ENCODE data around the gene HECTD3. TPM values are rescaled to one million over a fixed set of nuclear protein-coding genes. Genes with fewer than 3 reads are reported as not detected.
"Not testable (repeated sequence)": the region's sequence is repeated elsewhere in the genome, so short reads cannot be mapped to it uniquely, and the experiment has no call there.

Gene HECTD3
- total and polyA plus RNA-seq, 9 of the 15 experiments (the other 6 are each of a cell fraction or from before 2014, with no cell fraction given): 6.3 to 50.8 (median 18.9) TPM

DNA sequence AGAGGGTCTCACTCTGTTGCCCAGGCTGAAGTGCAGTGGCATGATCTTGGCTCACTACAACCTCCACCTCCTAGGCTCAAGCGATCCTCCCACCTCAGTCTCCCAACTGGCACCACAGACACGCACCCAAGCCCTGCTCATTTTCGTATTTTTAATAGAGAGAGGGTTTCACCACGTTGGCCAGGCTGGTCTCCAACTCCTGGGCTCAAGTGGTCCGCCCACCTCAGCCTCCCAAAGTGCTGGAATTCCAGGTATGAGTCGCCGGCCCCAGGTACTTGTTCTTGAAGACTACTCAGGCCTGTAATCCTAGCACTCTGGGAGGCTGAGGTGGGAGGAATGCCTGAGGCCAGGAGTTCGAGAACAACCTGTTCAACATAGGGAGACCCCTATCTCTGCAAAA, 9.5 kb downstream of the HECTD3 start:
- H3K9me3 ChIP-seq (replicated peaks; ENCODE audit: control insufficient read depth, insufficient read depth, low read depth, low read length); H3K9me1 ChIP-seq (ENCODE audit: control insufficient read depth, insufficient read depth, low read length); H4K20me1 ChIP-seq (replicated peaks; ENCODE audit: control insufficient read depth, insufficient read depth, low read length); H3K27ac ChIP-seq (ENCODE audit: extremely low read depth, low read depth, low read length); CTCF ChIA-PET (ENCODE audit: low intra/inter-chr PET ratio); in situ Hi-C loops (cut with MboI); H3K4me3 ChIP-seq; H3K4me1 ChIP-seq (replicated peaks in 1 of 2; ENCODE audit: control insufficient read depth in 2 of 2, insufficient read depth in 2 of 2, low read length in 2 of 2); intact Hi-C loops (cut with micrococcal nuclease); H2AFZ ChIP-seq (ENCODE audit: low read depth, low read length); FAIRE-seq; ATAC-seq; H3K79me2 ChIP-seq (ENCODE audit: control insufficient read depth, insufficient read depth, low read length); DNase-seq (ENCODE audit: extremely low read depth in 1 of 4, low spot score in 3 of 4); H3K4me2 ChIP-seq (ENCODE audit: insufficient read depth, low read length); BruUV-seq (replicated peaks); H3K27me3 ChIP-seq (ENCODE audit: control insufficient read depth in 2 of 2, insufficient read depth in 2 of 2, low read length in 2 of 2); H3K9ac ChIP-seq (ENCODE audit: insufficient read depth in 1 of 2, low read depth in 2 of 2, low read length in 2 of 2): not testable (repeated sequence)
- WGBS (ENCODE audit: insufficient coverage, low coverage, missing lambda C conversion rate): 90% methylated on average over 7 of the region's 8 CpGs
- peaks cover 50% of the 10 kb centered on the region for H3K36me3 ChIP-seq (ENCODE audit: control insufficient read depth, insufficient read depth, low read length)
- POLR2A ChIA-PET: interaction anchor here (0.5 to 4.6 kb wide), 5 partner anchors 9 to 1314 kb away, joined by 3 to 33 read pairs (median 17); partner anchors contain the start of genes EIF2B3, HECTD3 and UROD
- TF ChIP-seq RBFOX2 (IDR thresholded peaks at IDR 0.05; ENCODE audit: low read depth, low read length): peak; percentile 31; the same call in 1 of the 2 replicates

DNA sequence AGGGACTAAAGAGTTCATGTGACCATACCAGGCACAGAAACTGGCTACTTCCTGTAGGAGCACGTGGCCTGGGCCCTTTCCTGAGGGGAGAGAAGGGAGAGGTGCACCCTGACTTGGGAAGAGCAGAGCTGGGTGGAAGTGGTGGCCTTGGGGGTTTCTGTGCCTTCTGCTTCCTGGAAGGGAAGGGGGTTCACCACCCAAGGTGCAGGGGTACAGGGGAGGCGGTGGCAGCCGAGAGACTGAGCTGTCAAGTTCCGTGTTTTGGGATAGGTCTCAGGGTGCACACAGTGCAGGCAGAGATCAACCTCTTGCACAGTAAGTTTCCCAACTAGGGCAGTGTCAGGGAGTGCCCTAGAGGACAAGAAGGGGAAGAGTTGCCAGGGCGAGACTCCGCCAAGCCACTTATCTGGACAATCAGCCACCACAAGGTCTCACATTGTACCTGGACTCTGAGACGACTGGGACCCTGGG, 10.1 kb downstream of the HECTD3 start:
- H3K27ac ChIP-seq (ENCODE audit: extremely low read depth, low read depth, low read length): 0 out of 3 replicates have a peak overlapping the region, but pooled peaks have one; percentile 1
- FAIRE-seq: no peak
- H2AFZ ChIP-seq (ENCODE audit: low read depth, low read length): no peak overlapping the region
- H3K4me3 ChIP-seq: no peak overlapping the region
- no peaks in the 10 kb centered on the region; a peak in 1 of 5 replicates for H3K4me1 ChIP-seq (replicated peaks in 1 of 2; ENCODE audit: control insufficient read depth in 2 of 2, insufficient read depth in 2 of 2, low read length in 2 of 2)
- ChIA-PET POLR2A (interaction anchor here (0.5 to 4.6 kb wide), 4 partner anchors 10 to 1314 kb away, joined by 3 to 33 read pairs (median 10); partner anchors contain the start of genes EIF2B3, HECTD3 and UROD), CTCF (ENCODE audit: low intra/inter-chr PET ratio) (no interaction called here)
- peak; percentile 66 for ATAC-seq
- no peaks in the 10 kb centered on the region for H3K9me1 ChIP-seq (ENCODE audit: control insufficient read depth, insufficient read depth, low read length)
- no TSS peak for BruUV-seq (replicated peaks)
- no peak overlapping the region for H3K4me2 ChIP-seq (ENCODE audit: insufficient read depth, low read length)
- 82% methylated on average over 6 of the region's 7 CpGs for WGBS (ENCODE audit: insufficient coverage, low coverage, missing lambda C conversion rate)
- H3K9ac ChIP-seq (ENCODE audit: insufficient read depth in 1 of 2, low read depth in 2 of 2, low read length in 2 of 2): peak overlapping the region in 1 of 2 experiments; percentile 66; a peak in 1 of 4 replicates
- no peaks in the 10 kb centered on the region for H3K27me3 ChIP-seq (ENCODE audit: control insufficient read depth in 2 of 2, insufficient read depth in 2 of 2, low read length in 2 of 2)
- no peaks in the 10 kb centered on the region for H4K20me1 ChIP-seq (replicated peaks; ENCODE audit: control insufficient read depth, insufficient read depth, low read length)
- peaks cover 45% of the 10 kb centered on the region for H3K36me3 ChIP-seq (ENCODE audit: control insufficient read depth, insufficient read depth, low read length)
- in situ Hi-C loops (cut with MboI) (no loop called here), intact Hi-C loops (cut with micrococcal nuclease) (no loop called here)
- H3K79me2 ChIP-seq (ENCODE audit: control insufficient read depth, insufficient read depth, low read length): no peaks in the 10 kb centered on the region
- no peaks in the 10 kb centered on the region for H3K9me3 ChIP-seq (replicated peaks; ENCODE audit: control insufficient read depth, insufficient read depth, low read depth, low read length)
- DNase-seq (ENCODE audit: extremely low read depth in 1 of 4, low spot score in 3 of 4): peak in 1 of 4 experiments; percentile 26
- TF ChIP-seq SMARCE1 (IDR thresholded peaks at IDR 0.05): no peak
- TF ChIP-seq, protein P1, sequence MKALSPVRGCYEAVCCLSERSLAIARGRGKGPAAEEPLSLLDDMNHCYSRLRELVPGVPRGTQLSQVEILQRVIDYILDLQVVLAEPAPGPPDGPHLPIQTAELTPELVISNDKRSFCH (CRISPR knock-in tag; IDR thresholded peaks at IDR 0.05): no peak
- TF ChIP-seq, protein P1 (tag; IDR thresholded peaks at IDR 0.05): no peak
- TF ChIP-seq TAF15 (IDR thresholded peaks at IDR 0.05; ENCODE audit: low read depth, low read length): no peak
- TF ChIP-seq POLR3A (IDR thresholded peaks at IDR 0.05; ENCODE audit: borderline replicate concordance, extremely low read depth, insufficient read depth, insufficient read length): no peak
- no peak for TF ChIP-seq ZNF282 (CRISPR knock-in tag; IDR thresholded peaks at IDR 0.05)
- no peak for TF ChIP-seq CHCHD3 (CRISPR knock-in tag; IDR thresholded peaks at IDR 0.05)
- no peak for TF ChIP-seq SMARCA4 (IDR thresholded peaks at IDR 0.05)
- TF ChIP-seq ZNF41 (CRISPR knock-in tag; conservative IDR thresholded peaks at IDR 0.05): no peak
- TF ChIP-seq, protein P2, sequence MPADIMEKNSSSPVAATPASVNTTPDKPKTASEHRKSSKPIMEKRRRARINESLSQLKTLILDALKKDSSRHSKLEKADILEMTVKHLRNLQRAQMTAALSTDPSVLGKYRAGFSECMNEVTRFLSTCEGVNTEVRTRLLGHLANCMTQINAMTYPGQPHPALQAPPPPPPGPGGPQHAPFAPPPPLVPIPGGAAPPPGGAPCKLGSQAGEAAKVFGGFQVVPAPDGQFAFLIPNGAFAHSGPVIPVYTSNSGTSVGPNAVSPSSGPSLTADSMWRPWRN (IDR thresholded peaks at IDR 0.05; ENCODE audit: low read depth): no peak
- TF ChIP-seq TAF7 (tag; IDR thresholded peaks at IDR 0.05): no peak
- TF ChIP-seq, protein P3, sequence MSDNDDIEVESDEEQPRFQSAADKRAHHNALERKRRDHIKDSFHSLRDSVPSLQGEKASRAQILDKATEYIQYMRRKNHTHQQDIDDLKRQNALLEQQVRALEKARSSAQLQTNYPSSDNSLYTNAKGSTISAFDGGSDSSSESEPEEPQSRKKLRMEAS (CRISPR knock-in tag; IDR thresholded peaks at IDR 0.05): 0 out of 2 replicates have a peak, but pooled peaks have one; percentile 43
- TF ChIP-seq, protein P4, sequence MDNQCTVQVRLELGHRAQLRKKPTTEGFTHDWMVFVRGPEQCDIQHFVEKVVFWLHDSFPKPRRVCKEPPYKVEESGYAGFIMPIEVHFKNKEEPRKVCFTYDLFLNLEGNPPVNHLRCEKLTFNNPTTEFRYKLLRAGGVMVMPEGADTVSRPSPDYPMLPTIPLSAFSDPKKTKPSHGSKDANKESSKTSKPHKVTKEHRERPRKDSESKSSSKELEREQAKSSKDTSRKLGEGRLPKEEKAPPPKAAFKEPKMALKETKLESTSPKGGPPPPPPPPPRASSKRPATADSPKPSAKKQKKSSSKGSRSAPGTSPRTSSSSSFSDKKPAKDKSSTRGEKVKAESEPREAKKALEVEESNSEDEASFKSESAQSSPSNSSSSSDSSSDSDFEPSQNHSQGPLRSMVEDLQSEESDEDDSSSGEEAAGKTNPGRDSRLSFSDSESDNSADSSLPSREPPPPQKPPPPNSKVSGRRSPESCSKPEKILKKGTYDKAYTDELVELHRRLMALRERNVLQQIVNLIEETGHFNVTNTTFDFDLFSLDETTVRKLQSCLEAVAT (IDR thresholded peaks at IDR 0.05): no peak
